ENCODE data around the gene CD248. TPM values are rescaled to one million over a fixed set of nuclear protein-coding genes. Genes with fewer than 3 reads are reported as not detected.

CD248 gene
- total RNA-seq, 2 donors from 2014 or later = 7.6 to 10.7 TPM

GRCh38 chr11:66266378-66267038 is 50.3 kb downstream of the CD248 start:
- H3K36me3 ChIP-seq = peaks cover 20% of the 10 kb centered on the region
- no peak for TF ChIP-seq CTCF (IDR thresholded peaks at IDR 0.05)

GRCh38 chr11:66265531-66266377 is 51.1 kb downstream of the CD248 start:
- DNase-seq (ENCODE audit: low spot score) = no peak
- peaks cover 21% of the 10 kb centered on the region for H3K36me3 ChIP-seq
- peaks cover 0 to 25% of the 10 kb centered on the region in 2 donors for H3K4me1 ChIP-seq
- H3K9me3 ChIP-seq = no peaks in the 10 kb centered on the region
- TF ChIP-seq CTCF (IDR thresholded peaks at IDR 0.05) = no peak
- H3K27ac ChIP-seq = no peak overlapping the region
- no peaks in the 10 kb centered on the region for H3K27me3 ChIP-seq
- H3K4me3 ChIP-seq = no peak overlapping the region

More at GRCh38 chr11:66266378-66267038, 50.3 kb downstream of the CD248 start:
- peak overlapping the region; percentile 92 to 97 for H3K27ac ChIP-seq
- no peak for DNase-seq (ENCODE audit: low spot score)
- no peaks in the 10 kb centered on the region for H3K9me3 ChIP-seq
- H3K4me3 ChIP-seq = peak overlapping the region in 1 of 2 donors; percentile 81
- H3K4me1 ChIP-seq = peaks cover 0 to 30% of the 10 kb centered on the region in 2 donors
- no peaks in the 10 kb centered on the region for H3K27me3 ChIP-seq

- TF ChIP-seq CTCF (IDR thresholded peaks at IDR 0.05) = peak in 1 of 2 donors; percentile 21
- peaks cover 21% of the 10 kb centered on the region for H3K36me3 ChIP-seq
Observed at GRCh38 chr11:66264914-66265313, 51.9 kb downstream of the CD248 start.

More at GRCh38 chr11:66264914-66265313, 51.9 kb downstream of the CD248 start:
- no peak overlapping the region for H3K4me3 ChIP-seq
- H3K4me1 ChIP-seq = peaks cover 0 to 17% of the 10 kb centered on the region in 2 donors
- H3K27me3 ChIP-seq = no peaks in the 10 kb centered on the region
- H3K9me3 ChIP-seq = no peaks in the 10 kb centered on the region
- no peak for DNase-seq (ENCODE audit: low spot score)
- H3K27ac ChIP-seq = no peak overlapping the region

Other genes with a start within 250 kb of the CD248 start
- 10 to 100 TPM; 47.7 to 88.9 TPM for gene PACS1, start 246.8 kb downstream of the CD248 start, total RNA-seq
- 10 to 100 TPM; 17.7 to 29.6 TPM for gene KLC2, start 59.3 kb downstream of the CD248 start, total RNA-seq
- gene RAB1B, start 48.4 kb downstream of the CD248 start, total RNA-seq = 100 to 1,000 TPM in 1 of 2 donors, 10 to 100 TPM in 1; 95.6 to 115 TPM
- not detected for gene CNIH2, start 38.9 kb downstream of the CD248 start, total RNA-seq
- gene YIF1A, start 27.9 kb downstream of the CD248 start, total RNA-seq = 100 to 1,000 TPM in 1 of 2 donors, 10 to 100 TPM in 1; 68.1 to 100 TPM
- 1 to 10 TPM; 1.4 to 5.5 TPM for gene TMEM151A, start 25.1 kb downstream of the CD248 start, total RNA-seq
- gene RIN1, start 19.4 kb upstream of the CD248 start, total RNA-seq = 1 to 10 TPM; 1.0 to 5.9 TPM
- gene BRMS1, start 28.1 kb upstream of the CD248 start, total RNA-seq = 10 to 100 TPM; 19.2 to 33.3 TPM
- 10 to 100 TPM; 61.1 to 64.3 TPM for gene B4GAT1, start 30.6 kb upstream of the CD248 start, total RNA-seq
- 10 to 100 TPM; 16.9 to 19.9 TPM for gene SLC29A2, start 54.7 kb upstream of the CD248 start, total RNA-seq
- gene NPAS4, start 104.0 kb upstream of the CD248 start, total RNA-seq = under 1 TPM in 1 of 2 donors, not detected in 1; 0.19 TPM
- 10 to 100 TPM; 33.1 to 54.4 TPM for gene MRPL11, start 121.8 kb upstream of the CD248 start, total RNA-seq
- 10 to 100 TPM; 12.7 to 20.7 TPM for gene PELI3, start 149.9 kb upstream of the CD248 start, total RNA-seq
- 10 to 100 TPM in 1 of 2 donors, 1 to 10 TPM in 1; 8.2 to 11.1 TPM for gene DPP3, start 163.4 kb upstream of the CD248 start, total RNA-seq
- 10 to 100 TPM; 37.0 to 38.7 TPM for gene BBS1, start 193.6 kb upstream of the CD248 start, total RNA-seq
- gene ZDHHC24, start 229.0 kb upstream of the CD248 start, total RNA-seq = 10 to 100 TPM; 10.9 to 16.5 TPM
- gene ACTN3, start 229.9 kb upstream of the CD248 start, total RNA-seq = not detected